Calu3 (cell line): ENCODE data around the gene NTM. TPM values are rescaled to one million over a fixed set of nuclear protein-coding genes. Genes with fewer than 3 reads are reported as not detected.

ENCODE experiments used
- BruUV-seq: library from RNA; stranded (reverse); fragments of 400-500 nt; replicated peaks from 2 replicates; lab custom pipeline; 2021; lab: Mats Ljungman, UMichigan
- CTCF ChIA-PET: fragments of 300-600 bp; sonication (Branson Sonifier 250); formaldehyde crosslinking; loops from one replicate; lab custom pipeline; 2022; ENCODE audit warnings: antibody characterized with exemption; lab: Charles Lee
- DNase-seq: peaks from one replicate; pipeline ENCODE4 v3.0.0; 2022
- H3K27ac Mint-ChIP-seq: one replicate; pipeline ENCODE4 v1.8.0; 2022; ENCODE audit warnings: mixed read lengths; ENCODE audit not compliant: unreplicated experiment
- H3K27me3 Mint-ChIP-seq: one replicate; pipeline ENCODE4 v1.8.0; 2022; ENCODE audit warnings: mixed read lengths; ENCODE audit not compliant: unreplicated experiment
- H3K36me3 Mint-ChIP-seq: one replicate; pipeline ENCODE4 v1.8.0; 2022; ENCODE audit warnings: mild to moderate bottlenecking, moderate library complexity, mixed read lengths; ENCODE audit not compliant: insufficient read depth, unreplicated experiment
- H3K4me1 Mint-ChIP-seq: one replicate; pipeline ENCODE4 v1.8.0; 2022; ENCODE audit warnings: mild to moderate bottlenecking, low read depth, mixed read lengths; ENCODE audit not compliant: unreplicated experiment
- H3K4me3 Mint-ChIP-seq: one replicate; pipeline ENCODE4 v1.8.0; 2022; ENCODE audit warnings: mild to moderate bottlenecking, low read depth, moderate library complexity, mixed read lengths; ENCODE audit not compliant: unreplicated experiment
- H3K9me3 Mint-ChIP-seq: one replicate; pipeline ENCODE4 v1.8.0; 2022; ENCODE audit warnings: low read depth, mixed read lengths; ENCODE audit not compliant: unreplicated experiment
- CTCF ChIP-seq: fragments of 200-600 bp; IDR thresholded peaks from one replicate; pipeline ENCODE4 v1.8.0; 2022; ENCODE audit warnings: antibody characterized with exemption; ENCODE audit not compliant: unreplicated experiment
- intact Hi-C: fragments of 100-400 bp; cut with micrococcal nuclease; formaldehyde crosslinking; loops from one replicate; pipeline ENCODE4 v1.10.0; 2022; ENCODE audit not compliant: unreplicated experiment
- total RNA-seq: library from RNA; stranded (reverse); gene quantifications from 2 replicates; pipeline ENCODE4 v1.2.3, GENCODE V29; 2022

The NTM gene
- total RNA-seq, 1 experiment from 2014 or later: not detected

- intact Hi-C loops: no loop called here
- Mint-ChIP-seq H3K36me3 (no peaks in the 10 kb centered on the region), H3K9me3 (peaks cover 2% of the 10 kb centered on the region), H3K4me3 (no peak overlapping the region), H3K4me1 (no peaks in the 10 kb centered on the region), H3K27me3 (no peaks in the 10 kb centered on the region), H3K27ac (no peak overlapping the region)
- DNase-seq: no peak
- no TSS peak for BruUV-seq
- TF ChIP-seq CTCF: no peak
- CTCF ChIA-PET: no interaction called here
These were observed 686.9 kb downstream of the NTM start for GRCh38 chr11:132057266-132057665.

DNA sequence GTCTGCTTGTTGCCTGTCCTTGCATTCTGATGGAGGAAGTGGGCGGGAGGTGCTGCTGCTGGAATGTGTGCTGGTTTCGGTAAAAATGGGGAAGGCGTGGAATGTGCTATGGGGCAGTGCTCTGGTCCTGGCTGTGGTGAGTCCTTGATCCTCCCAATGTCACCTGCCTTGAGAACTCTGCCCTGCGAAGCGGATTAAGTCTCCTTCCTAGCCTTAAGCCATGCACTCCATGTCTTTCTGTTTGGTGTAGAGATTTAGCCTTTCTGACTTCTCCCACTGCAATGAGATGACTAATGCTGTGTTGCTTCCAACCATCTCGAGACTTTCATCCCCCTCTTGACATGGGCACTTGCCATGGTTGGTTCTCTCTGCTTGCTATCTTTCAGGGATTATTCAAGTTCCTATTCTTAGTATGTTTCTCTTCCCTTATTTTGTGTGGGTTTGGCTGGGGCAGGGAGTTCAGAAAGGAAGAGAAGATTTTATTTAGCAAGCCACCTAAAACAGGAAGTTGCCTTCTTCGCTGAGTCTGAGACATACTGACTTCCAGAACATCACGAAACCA lies 687.9 kb downstream of the NTM start:
- Mint-ChIP-seq H3K4me1 (no peaks in the 10 kb centered on the region), H3K4me3 (no peak overlapping the region), H3K27ac (no peak overlapping the region), H3K36me3 (no peaks in the 10 kb centered on the region), H3K9me3 (peaks cover 2% of the 10 kb centered on the region), H3K27me3 (no peaks in the 10 kb centered on the region)
- no peak for DNase-seq
- no TSS peak for BruUV-seq
- intact Hi-C loops: no loop called here
- no peak for TF ChIP-seq CTCF
- CTCF ChIA-PET: interaction anchor here (0.6 kb wide), 1 partner anchor 21 kb away, joined by 3 read pairs; no protein-coding TSS in a partner anchor

DNA sequence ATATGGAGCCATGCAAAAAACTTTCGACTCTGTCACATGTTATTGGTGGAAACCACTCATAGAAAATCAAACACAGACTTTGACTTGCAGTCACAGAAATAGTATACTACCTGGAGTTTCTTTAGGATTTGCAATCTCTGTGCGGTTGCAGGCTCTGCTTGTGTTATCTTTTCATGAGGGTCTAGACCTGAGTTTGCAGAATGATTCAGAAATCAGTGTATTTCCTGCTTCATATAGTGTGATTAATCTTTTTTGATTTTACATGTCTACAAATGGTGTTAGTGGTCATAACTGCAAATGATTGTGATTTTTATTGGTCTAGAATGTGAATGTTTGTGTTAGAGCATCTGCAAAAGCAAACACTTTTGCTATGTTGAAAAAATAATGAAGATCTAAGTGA lies 690.2 kb downstream of the NTM start:
- no peaks in the 10 kb centered on the region for H3K36me3 Mint-ChIP-seq
- no peak overlapping the region for H3K4me3 Mint-ChIP-seq
- peaks cover 2% of the 10 kb centered on the region for H3K9me3 Mint-ChIP-seq
- CTCF ChIA-PET: no interaction called here
- no peak for DNase-seq
- H3K4me1 Mint-ChIP-seq: no peaks in the 10 kb centered on the region
- H3K27me3 Mint-ChIP-seq: no peaks in the 10 kb centered on the region
- no TSS peak for BruUV-seq
- no peak overlapping the region for H3K27ac Mint-ChIP-seq
- TF ChIP-seq CTCF: no peak
- intact Hi-C loops: no loop called here

- H3K4me1 Mint-ChIP-seq: no peaks in the 10 kb centered on the region
- peaks cover 6% of the 10 kb centered on the region for H3K9me3 Mint-ChIP-seq
- CTCF ChIA-PET: no interaction called here
- BruUV-seq: no TSS peak
- no peak overlapping the region for H3K4me3 Mint-ChIP-seq
- TF ChIP-seq CTCF: no peak
- intact Hi-C loops: no loop called here
- no peaks in the 10 kb centered on the region for H3K36me3 Mint-ChIP-seq
- no peaks in the 10 kb centered on the region for H3K27me3 Mint-ChIP-seq
- no peak overlapping the region for H3K27ac Mint-ChIP-seq
- DNase-seq: no peak
These were observed 691.6 kb downstream of the NTM start for GRCh38 chr11:132062031-132062430.
